OCI-LY7 (cell line): ENCODE data around the gene BMP4. TPM values are rescaled to one million over a fixed set of nuclear protein-coding genes. Genes with fewer than 3 reads are reported as not detected.

Experiments
- BruUV-seq: library from RNA; stranded (reverse); fragments of 400-500 nt; replicated peaks from 2 replicates; lab custom pipeline; 2021; lab: Mats Ljungman, UMichigan
- CTCF ChIA-PET: fragments of 300-600 bp; sonication (Branson Sonifier 250); formaldehyde crosslinking; loops from one replicate; lab custom pipeline; 2022; ENCODE audit warnings: antibody characterized with exemption; ENCODE audit not compliant: unreplicated experiment; lab: Charles Lee
- POLR2A ChIA-PET: fragments of 300-600 bp; sonication (Branson Sonifier 250); formaldehyde crosslinking; loops from one replicate; lab custom pipeline; 2022; ENCODE audit warnings: antibody characterized with exemption; lab: Charles Lee
- DNase-seq: peaks from one replicate; pipeline ENCODE4 v3.0.0-alpha.2; 2015; ENCODE audit warnings: low spot score
- H2AFZ ChIP-seq: fragments of 200-600 bp; sonication (generic), shearing (Covaris generic); 2 replicates; pipeline ENCODE4 v1.6.1; 2014; ENCODE audit warnings: mild to moderate bottlenecking, antibody characterized with exemption, low read length, moderate library complexity
- H3K27ac ChIP-seq: fragments of 200-600 bp; sonication (generic); 2 replicates; pipeline ENCODE4 v1.5.1; 2014; ENCODE audit warnings: mixed run types, low read depth, mild to moderate bottlenecking, moderate library complexity, low read length, inconsistent platforms; ENCODE audit not compliant: poor library complexity, severe bottlenecking
- H3K36me3 ChIP-seq: fragments of 200-600 bp; sonication (generic); 2 replicates; pipeline ENCODE4 v1.6.1; 2014; ENCODE audit warnings: mild to moderate bottlenecking, antibody characterized with exemption, low read length, moderate library complexity, mixed read lengths; ENCODE audit not compliant: insufficient read depth
- H3K4me1 ChIP-seq: fragments of 200-600 bp; sonication (generic); 2 replicates; pipeline ENCODE4 v1.5.1; 2014; ENCODE audit warnings: mild to moderate bottlenecking, low read length; ENCODE audit not compliant: insufficient read depth, poor library complexity, severe bottlenecking
- H3K4me2 ChIP-seq: fragments of 200-600 bp; sonication (generic); 2 replicates; pipeline ENCODE4 v1.6.1; 2014; ENCODE audit warnings: mild to moderate bottlenecking, low read length
- H3K4me3 ChIP-seq: fragments of 200-600 bp; sonication (generic); 2 replicates; pipeline ENCODE4 v1.5.1; 2014; ENCODE audit warnings: mild to moderate bottlenecking, low read depth, low read length; ENCODE audit not compliant: poor library complexity, severe bottlenecking
- H3K79me2 ChIP-seq: fragments of 200-600 bp; sonication (generic); 2 replicates; pipeline ENCODE4 v1.6.1; 2016; ENCODE audit warnings: low read depth, mild to moderate bottlenecking, low read length, moderate library complexity, mixed read lengths; ENCODE audit not compliant: insufficient read depth
- H3K9me2 ChIP-seq: fragments of 200-600 bp; sonication (generic); 2 replicates; pipeline ENCODE4 v1.6.1; 2016; ENCODE audit warnings: mild to moderate bottlenecking, low read length, mixed read lengths; ENCODE audit not compliant: insufficient read depth
- H3K9me3 ChIP-seq: fragments of 200-600 bp; sonication (generic); 2 replicates; pipeline ENCODE4 v1.6.1; 2014; ENCODE audit warnings: mild to moderate bottlenecking, mixed run types, low read length, mixed read lengths
- H4K20me1 ChIP-seq: fragments of 200-600 bp; sonication (generic); 2 replicates; pipeline ENCODE4 v1.6.1; 2014; ENCODE audit warnings: mild to moderate bottlenecking, antibody characterized with exemption, low read length, moderate library complexity, mixed read lengths; ENCODE audit not compliant: insufficient read depth
- EZH2phosphoT487 ChIP-seq: fragments of 200-600 bp; sonication (generic); IDR thresholded peaks from 2 replicates; pipeline ENCODE4 v1.6.1; 2018; ENCODE audit warnings: low read depth, borderline replicate concordance, mild to moderate bottlenecking, mixed run types, antibody characterized with exemption, low read length, moderate library complexity, mixed read lengths
- intact Hi-C: fragments of 100-400 bp; cut with micrococcal nuclease; formaldehyde crosslinking; loops from one replicate; pipeline ENCODE4 v1.10.0; 2022; ENCODE audit not compliant: unreplicated experiment
- total RNA-seq, 2 experiments: library from RNA; depleted of rRNA in 1 of 2; stranded (reverse); fragments of >200 nt in 1 of 2; shearing (Covaris generic) in 1 of 2; gene quantifications; 2 replicates each; pipeline ENCODE4 v1.2.3, GENCODE V29; 2014 to 2022
- TF ChIP-seq, protein P1 (sequence below): fragments of 200-600 bp; sonication (generic); conservative IDR thresholded peaks from 2 replicates; pipeline ENCODE4 v1.5.1; 2014; ENCODE audit warnings: mild to moderate bottlenecking, antibody characterized with exemption, low read length, moderate library complexity, mixed read lengths

Gene BMP4
- total RNA-seq, 2 experiments from 2014 or later, result not detected

DNA sequence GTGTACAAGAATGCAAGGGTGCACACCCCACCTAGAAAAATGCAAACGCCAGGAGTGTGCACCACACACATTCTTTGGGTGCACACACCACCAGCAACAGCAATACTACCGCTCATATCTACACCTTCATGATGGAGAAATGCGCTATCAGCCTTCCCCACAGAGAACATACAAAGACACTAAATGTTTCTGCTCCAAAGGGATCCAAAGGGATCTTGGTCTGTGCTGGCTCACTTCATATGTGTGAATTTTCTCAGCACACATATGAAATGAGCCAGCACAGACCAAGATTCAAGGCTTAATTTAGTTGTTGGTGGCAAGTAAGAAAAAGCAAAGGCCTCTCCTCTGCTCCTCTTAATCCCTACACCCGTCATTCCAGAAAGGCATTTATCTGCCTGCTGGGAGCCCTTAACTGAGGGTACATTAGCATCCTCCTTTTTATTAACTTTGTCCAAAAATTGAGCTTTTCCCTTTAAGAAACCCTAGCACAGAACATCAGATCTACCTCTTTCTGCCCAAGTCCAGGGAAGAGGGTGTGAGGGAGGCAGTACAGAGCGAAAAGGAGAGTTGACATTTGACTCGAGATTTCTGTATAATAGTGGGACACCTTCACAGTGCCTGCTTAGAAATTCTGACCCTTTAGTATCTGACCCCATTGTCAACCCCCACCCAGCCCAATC, 8.3 kb downstream of the BMP4 start:
- CTCF ChIA-PET, result no interaction called here
- no peak overlapping the region for H3K4me2 ChIP-seq
- no peaks in the 10 kb centered on the region for H4K20me1 ChIP-seq
- H3K79me2 ChIP-seq, result no peaks in the 10 kb centered on the region
- H3K36me3 ChIP-seq, result no peaks in the 10 kb centered on the region
- BruUV-seq, result no TSS peak
- TF ChIP-seq, protein P1, sequence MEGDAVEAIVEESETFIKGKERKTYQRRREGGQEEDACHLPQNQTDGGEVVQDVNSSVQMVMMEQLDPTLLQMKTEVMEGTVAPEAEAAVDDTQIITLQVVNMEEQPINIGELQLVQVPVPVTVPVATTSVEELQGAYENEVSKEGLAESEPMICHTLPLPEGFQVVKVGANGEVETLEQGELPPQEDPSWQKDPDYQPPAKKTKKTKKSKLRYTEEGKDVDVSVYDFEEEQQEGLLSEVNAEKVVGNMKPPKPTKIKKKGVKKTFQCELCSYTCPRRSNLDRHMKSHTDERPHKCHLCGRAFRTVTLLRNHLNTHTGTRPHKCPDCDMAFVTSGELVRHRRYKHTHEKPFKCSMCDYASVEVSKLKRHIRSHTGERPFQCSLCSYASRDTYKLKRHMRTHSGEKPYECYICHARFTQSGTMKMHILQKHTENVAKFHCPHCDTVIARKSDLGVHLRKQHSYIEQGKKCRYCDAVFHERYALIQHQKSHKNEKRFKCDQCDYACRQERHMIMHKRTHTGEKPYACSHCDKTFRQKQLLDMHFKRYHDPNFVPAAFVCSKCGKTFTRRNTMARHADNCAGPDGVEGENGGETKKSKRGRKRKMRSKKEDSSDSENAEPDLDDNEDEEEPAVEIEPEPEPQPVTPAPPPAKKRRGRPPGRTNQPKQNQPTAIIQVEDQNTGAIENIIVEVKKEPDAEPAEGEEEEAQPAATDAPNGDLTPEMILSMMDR, result no peak
- TF ChIP-seq EZH2phosphoT487, result no peak
- no peak overlapping the region for H2AFZ ChIP-seq
- DNase-seq, result no peak
- no peak overlapping the region for H3K27ac ChIP-seq
- no peak overlapping the region for H3K4me3 ChIP-seq
- no peaks in the 10 kb centered on the region for H3K9me2 ChIP-seq
- H3K4me1 ChIP-seq, result no peaks in the 10 kb centered on the region
- intact Hi-C loops, result no loop called here
- POLR2A ChIA-PET, result interaction anchor here (0.5 to 0.6 kb wide), 2 partner anchors 407 to 535 kb away, joined by 3 to 4 read pairs; no protein-coding TSS in a partner anchor
- no peaks in the 10 kb centered on the region for H3K9me3 ChIP-seq

DNA sequence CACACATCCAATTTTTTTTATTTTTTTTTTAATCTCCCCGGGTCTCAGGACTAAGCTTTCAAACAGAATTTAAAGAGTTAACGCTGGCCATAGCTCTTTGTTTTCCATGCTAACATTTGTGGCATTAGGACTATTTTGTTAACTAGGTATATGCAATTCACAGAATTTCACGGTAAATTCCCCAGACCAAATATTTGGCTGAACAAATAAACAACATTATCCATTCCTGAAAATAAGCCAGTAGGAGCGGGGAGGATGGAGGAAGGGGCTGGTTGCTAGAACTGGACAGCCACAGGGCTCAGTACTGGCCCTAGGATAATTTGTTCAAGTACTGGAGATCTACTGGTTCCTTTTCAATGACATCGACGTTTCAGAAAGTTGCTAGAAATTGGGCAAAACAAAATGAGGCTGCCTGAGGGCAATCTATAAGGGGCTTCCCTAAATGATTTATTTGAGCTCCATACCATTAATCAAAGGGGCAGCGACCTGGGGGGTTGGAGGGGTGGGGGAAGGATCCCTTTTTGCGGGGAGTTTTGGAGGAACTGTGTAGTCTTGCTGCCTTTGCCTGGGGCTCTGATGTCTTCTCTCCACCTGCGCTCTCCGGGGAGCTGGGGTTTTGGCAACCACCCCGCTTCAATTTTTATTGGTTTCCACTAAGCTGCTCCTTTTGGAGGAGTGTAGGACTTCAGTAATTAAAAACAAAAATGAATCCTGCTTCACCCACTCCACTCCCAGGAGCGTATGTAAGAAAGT, 9.0 kb downstream of the BMP4 start:
- Histone ChIP-seq H4K20me1 (no peaks in the 10 kb centered on the region), H3K27ac (no peak overlapping the region), H3K4me2 (no peak overlapping the region), H3K9me2 (no peaks in the 10 kb centered on the region), H3K36me3 (no peaks in the 10 kb centered on the region), H3K79me2 (no peaks in the 10 kb centered on the region), H2AFZ (no peak overlapping the region), H3K4me1 (no peaks in the 10 kb centered on the region), H3K4me3 (no peak overlapping the region), H3K9me3 (no peaks in the 10 kb centered on the region)
- no TSS peak for BruUV-seq
- POLR2A ChIA-PET, result interaction anchor here (0.5 to 0.7 kb wide), 3 partner anchors 20 to 407 kb away, joined by 3 to 5 read pairs (median 4); no protein-coding TSS in a partner anchor
- intact Hi-C loops, result no loop called here
- CTCF ChIA-PET, result no interaction called here
- no peak for DNase-seq
- TF ChIP-seq, protein P1, result no peak
- no peak for TF ChIP-seq EZH2phosphoT487
